ENCODE results near the gene STUM.

Gene STUM

DNA sequence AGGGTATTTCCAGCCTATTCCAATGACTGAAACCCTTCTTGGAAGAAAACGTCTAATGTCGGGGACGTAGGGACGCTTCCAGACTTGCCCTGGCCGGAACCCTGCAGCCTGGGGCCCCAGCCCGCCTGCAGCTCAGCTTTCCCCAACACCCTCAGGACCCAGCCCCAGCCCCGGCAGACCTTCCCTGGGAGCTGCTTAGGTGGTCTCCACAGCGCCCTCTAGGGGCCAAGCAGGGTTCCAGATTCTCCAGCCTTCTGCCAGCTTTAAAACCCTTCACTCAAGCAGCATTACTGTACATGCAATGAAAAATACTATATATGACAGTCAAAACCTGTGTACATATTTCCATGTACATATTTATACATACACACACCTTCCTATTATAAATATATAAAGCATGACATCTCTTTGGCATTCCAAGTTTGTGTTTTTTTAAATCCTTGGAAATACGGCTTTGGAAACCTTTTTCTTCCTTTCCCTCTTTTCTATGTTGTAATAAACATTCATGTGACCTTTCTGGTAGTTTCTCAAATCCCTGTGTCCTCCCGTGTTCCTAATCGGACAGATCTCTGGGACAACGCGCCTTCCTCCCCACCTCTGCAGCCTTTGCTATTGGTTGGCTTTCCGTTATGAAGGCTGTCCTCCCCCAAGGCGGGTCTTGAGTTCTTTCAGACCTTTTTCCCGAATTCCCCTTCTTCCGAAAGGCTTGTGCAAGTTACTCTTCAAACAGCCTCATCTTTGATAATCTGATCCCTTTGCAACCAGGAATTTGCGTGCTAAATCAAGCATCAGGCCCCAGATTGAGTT is 60.3 kb downstream of the STUM start:
- no peak overlapping the region for H3K27ac ChIP-seq (ENCODE audit: low read length)
- peak; percentile 69 for DNase-seq
- no peaks in the 10 kb centered on the region for H3K79me2 ChIP-seq (ENCODE audit: insufficient read depth, low read length)
- H2AFZ ChIP-seq (ENCODE audit: low read depth, low read length): no peak overlapping the region
- ATAC-seq (ENCODE audit: insufficient read depth, low read depth): peak; percentile 93
- H3K9ac ChIP-seq (ENCODE audit: low read depth, low read length): no peak overlapping the region
- H3K4me3 ChIP-seq (ENCODE audit: low read depth in 1 of 2, low read length in 2 of 2): no peak overlapping the region
- no peaks in the 10 kb centered on the region for H3K36me3 ChIP-seq (ENCODE audit: insufficient read depth, low read length)
- H3K4me2 ChIP-seq (ENCODE audit: insufficient read depth, low read length): no peak overlapping the region
- H3K9me3 ChIP-seq (ENCODE audit: insufficient read depth, low read length, severe bottlenecking): no peaks in the 10 kb centered on the region
- no peaks in the 10 kb centered on the region; the same call in 1 of the 2 replicates for H4K20me1 ChIP-seq (ENCODE audit: insufficient read depth, low read length)
- H3K27me3 ChIP-seq (ENCODE audit: insufficient read depth, low read length, poor library complexity): no peaks in the 10 kb centered on the region
- TF ChIP-seq EZH2 (IDR thresholded peaks at IDR 0.05; ENCODE audit: borderline replicate concordance, low read depth, low read length, severe bottlenecking): no peak
- TF ChIP-seq CTCF (IDR thresholded peaks at IDR 0.05; ENCODE audit: borderline replicate concordance, extremely low read depth, low read length, poor library complexity, severe bottlenecking): peak; percentile 91
- no peaks in the 10 kb centered on the region for H3K4me1 ChIP-seq (ENCODE audit: insufficient read depth, low read length)

GRCh38 chr1:226609836-226610455 is 61.4 kb downstream of the STUM start:
- H3K4me3 ChIP-seq (ENCODE audit: low read depth in 1 of 2, low read length in 2 of 2): no peak overlapping the region
- TF ChIP-seq EZH2 (IDR thresholded peaks at IDR 0.05; ENCODE audit: borderline replicate concordance, low read depth, low read length, severe bottlenecking) (no peak), CTCF (IDR thresholded peaks at IDR 0.05; ENCODE audit: borderline replicate concordance, extremely low read depth, low read length, poor library complexity, severe bottlenecking) (no peak)
- no peaks in the 10 kb centered on the region for H4K20me1 ChIP-seq (ENCODE audit: insufficient read depth, low read length)
- H3K27ac ChIP-seq (ENCODE audit: low read length): no peak overlapping the region
- ATAC-seq (ENCODE audit: insufficient read depth, low read depth) (no peak), DNase-seq (no peak)
- no peaks in the 10 kb centered on the region for H3K79me2 ChIP-seq (ENCODE audit: insufficient read depth, low read length)
- no peaks in the 10 kb centered on the region for H3K4me1 ChIP-seq (ENCODE audit: insufficient read depth, low read length)
- H3K4me2 ChIP-seq (ENCODE audit: insufficient read depth, low read length): no peak overlapping the region
- H3K36me3 ChIP-seq (ENCODE audit: insufficient read depth, low read length): no peaks in the 10 kb centered on the region
- no peaks in the 10 kb centered on the region for H3K9me3 ChIP-seq (ENCODE audit: insufficient read depth, low read length, severe bottlenecking)
- H3K9ac ChIP-seq (ENCODE audit: low read depth, low read length): no peak overlapping the region
- no peaks in the 10 kb centered on the region for H3K27me3 ChIP-seq (ENCODE audit: insufficient read depth, low read length, poor library complexity)
- H2AFZ ChIP-seq (ENCODE audit: low read depth, low read length): no peak overlapping the region

DNA sequence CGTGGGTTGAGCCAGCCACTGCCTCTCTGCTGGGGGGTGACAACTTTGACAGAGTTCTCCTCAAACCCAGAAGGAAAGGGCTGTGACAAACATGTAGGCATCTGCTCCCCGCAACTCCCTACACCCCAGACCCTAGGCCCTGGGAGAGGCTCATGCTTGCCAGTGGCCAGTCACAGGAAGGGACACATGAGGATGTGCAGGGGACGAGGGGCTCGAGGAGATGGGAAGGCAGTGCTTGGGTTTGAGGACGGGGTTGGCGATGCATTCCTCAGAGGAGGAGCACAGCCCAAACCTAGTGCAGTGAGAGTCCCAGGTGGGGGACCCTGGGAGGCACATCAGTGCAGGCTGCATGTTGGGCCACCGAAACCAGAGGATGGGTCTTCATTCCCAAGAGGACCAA is 62.1 kb downstream of the STUM start:
- Histone ChIP-seq H4K20me1 (ENCODE audit: insufficient read depth, low read length) (no peaks in the 10 kb centered on the region), H3K4me3 (ENCODE audit: low read depth in 1 of 2, low read length in 2 of 2) (no peak overlapping the region), H3K4me1 (ENCODE audit: insufficient read depth, low read length) (no peaks in the 10 kb centered on the region), H3K27ac (ENCODE audit: low read length) (no peak overlapping the region), H2AFZ (ENCODE audit: low read depth, low read length) (no peak overlapping the region), H3K36me3 (ENCODE audit: insufficient read depth, low read length) (no peaks in the 10 kb centered on the region), H3K9ac (ENCODE audit: low read depth, low read length) (no peak overlapping the region), H3K4me2 (ENCODE audit: insufficient read depth, low read length) (no peak overlapping the region), H3K27me3 (ENCODE audit: insufficient read depth, low read length, poor library complexity) (no peaks in the 10 kb centered on the region), H3K79me2 (ENCODE audit: insufficient read depth, low read length) (no peaks in the 10 kb centered on the region), H3K9me3 (ENCODE audit: insufficient read depth, low read length, severe bottlenecking) (no peaks in the 10 kb centered on the region)
- no peak for ATAC-seq (ENCODE audit: insufficient read depth, low read depth)
- no peak for TF ChIP-seq CTCF (IDR thresholded peaks at IDR 0.05; ENCODE audit: borderline replicate concordance, extremely low read depth, low read length, poor library complexity, severe bottlenecking)
- no peak for TF ChIP-seq EZH2 (IDR thresholded peaks at IDR 0.05; ENCODE audit: borderline replicate concordance, low read depth, low read length, severe bottlenecking)
- DNase-seq: no peak

Data from DND-41 (cell line).